Pulmonary artery endothelial cell (primary cell): ENCODE data around the gene SLITRK6. TPM values are rescaled to one million over a fixed set of nuclear protein-coding genes. Genes with fewer than 3 reads are reported as not detected.
"Not testable (repeated sequence)": the region's sequence is repeated elsewhere in the genome, so short reads cannot be mapped to it uniquely, and the experiment has no call there.

Experiments used
- DNase-seq: peaks from one replicate; pipeline ENCODE4 v3.0.0-alpha.2; 2011; ENCODE audit warnings: low read depth, low spot score
- total RNA-seq: library from RNA; depleted of rRNA; stranded (reverse); fragments of >200 nt; gene quantifications from 2 replicates; pipeline ENCODE4 v1.2.3, GENCODE V29; 2014

Gene SLITRK6, protein sequence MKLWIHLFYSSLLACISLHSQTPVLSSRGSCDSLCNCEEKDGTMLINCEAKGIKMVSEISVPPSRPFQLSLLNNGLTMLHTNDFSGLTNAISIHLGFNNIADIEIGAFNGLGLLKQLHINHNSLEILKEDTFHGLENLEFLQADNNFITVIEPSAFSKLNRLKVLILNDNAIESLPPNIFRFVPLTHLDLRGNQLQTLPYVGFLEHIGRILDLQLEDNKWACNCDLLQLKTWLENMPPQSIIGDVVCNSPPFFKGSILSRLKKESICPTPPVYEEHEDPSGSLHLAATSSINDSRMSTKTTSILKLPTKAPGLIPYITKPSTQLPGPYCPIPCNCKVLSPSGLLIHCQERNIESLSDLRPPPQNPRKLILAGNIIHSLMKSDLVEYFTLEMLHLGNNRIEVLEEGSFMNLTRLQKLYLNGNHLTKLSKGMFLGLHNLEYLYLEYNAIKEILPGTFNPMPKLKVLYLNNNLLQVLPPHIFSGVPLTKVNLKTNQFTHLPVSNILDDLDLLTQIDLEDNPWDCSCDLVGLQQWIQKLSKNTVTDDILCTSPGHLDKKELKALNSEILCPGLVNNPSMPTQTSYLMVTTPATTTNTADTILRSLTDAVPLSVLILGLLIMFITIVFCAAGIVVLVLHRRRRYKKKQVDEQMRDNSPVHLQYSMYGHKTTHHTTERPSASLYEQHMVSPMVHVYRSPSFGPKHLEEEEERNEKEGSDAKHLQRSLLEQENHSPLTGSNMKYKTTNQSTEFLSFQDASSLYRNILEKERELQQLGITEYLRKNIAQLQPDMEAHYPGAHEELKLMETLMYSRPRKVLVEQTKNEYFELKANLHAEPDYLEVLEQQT
- total RNA-seq, result not detected in 2 replicates

DNA sequence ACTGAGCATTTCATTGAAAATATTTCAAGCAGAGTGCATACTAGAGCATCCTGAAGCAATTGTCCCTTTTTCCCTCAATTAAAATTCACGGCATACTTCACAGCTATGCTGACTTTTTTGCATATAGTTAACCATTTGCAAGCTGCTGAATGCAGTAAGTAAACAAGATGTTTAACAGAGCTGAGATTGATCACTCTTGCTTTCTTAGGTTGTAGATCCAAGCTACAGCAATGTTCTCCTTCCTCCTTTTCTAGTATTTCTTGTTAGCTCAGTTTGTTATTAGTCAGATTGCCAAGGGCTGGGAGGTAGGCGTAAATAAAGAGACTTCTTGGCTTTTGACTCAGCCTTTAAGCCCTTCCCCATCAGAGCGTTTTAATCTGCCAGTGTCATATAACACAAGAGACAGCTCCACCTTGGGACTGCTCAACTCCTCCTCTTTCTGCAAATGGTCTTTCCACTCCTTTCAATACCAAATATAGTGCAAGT is at the start of gene SLITRK6:
Gene SLITRK6 (minus strand): TSS at position 323 of the 486 bp plus-strand sequence. CDS start 2,911 bp downstream, outside the sequence.
- DNase-seq, result no peak

GRCh38 chr13:85847012-85847411 is 47.8 kb upstream of the SLITRK6 start:
- no peak for DNase-seq

GRCh38 chr13:85841427-85841826 is 42.2 kb upstream of the SLITRK6 start:
- DNase-seq, result no peak

DNA sequence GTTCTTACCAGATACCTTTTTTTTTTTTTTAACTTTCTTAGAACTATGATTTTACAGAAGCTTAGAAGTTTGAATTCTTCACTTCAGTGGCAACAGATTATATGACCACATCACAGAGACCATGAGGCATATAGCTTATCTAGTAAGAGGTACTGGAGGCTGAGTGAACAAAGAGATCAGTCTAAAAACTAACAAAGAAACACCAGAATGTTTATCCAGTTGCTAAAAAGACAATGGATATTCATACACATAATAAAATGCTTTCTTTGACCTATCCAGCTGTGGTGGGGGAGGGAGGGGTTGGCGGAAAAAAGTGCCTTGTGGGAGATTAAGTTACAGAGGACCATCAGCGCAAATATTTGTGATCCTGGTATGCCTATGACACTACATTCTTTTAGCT is 34.7 kb upstream of the SLITRK6 start:
- DNase-seq, result no peak

GRCh38 chr13:85828094-85828684 is 29.0 kb upstream of the SLITRK6 start:
- no peak for DNase-seq

- DNase-seq, result no peak
Measured at GRCh38 chr13:85825454-85825853, 26.2 kb upstream of the SLITRK6 start.

DNA sequence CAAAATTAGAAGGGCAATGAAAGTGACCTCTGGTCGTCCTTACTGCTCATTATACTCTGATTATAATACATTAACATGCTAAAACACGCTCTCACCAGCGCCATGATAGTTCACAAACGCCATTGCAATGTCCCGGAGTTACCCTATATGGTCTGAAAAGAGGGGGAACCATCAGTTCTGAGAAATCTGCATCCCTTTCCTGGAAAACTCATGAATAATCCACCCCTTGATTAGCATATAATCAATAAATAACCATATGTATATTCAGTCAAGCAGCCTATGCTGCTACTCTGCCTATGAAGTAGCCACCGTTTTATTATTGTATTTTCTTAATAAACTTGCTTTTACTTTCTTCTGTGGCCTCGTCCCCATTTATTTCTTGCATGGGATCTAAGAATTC is 24.6 kb upstream of the SLITRK6 start:
- DNase-seq, result no peak

GRCh38 chr13:85819513-85819912 is 20.3 kb upstream of the SLITRK6 start:
- DNase-seq, result no peak

DNA sequence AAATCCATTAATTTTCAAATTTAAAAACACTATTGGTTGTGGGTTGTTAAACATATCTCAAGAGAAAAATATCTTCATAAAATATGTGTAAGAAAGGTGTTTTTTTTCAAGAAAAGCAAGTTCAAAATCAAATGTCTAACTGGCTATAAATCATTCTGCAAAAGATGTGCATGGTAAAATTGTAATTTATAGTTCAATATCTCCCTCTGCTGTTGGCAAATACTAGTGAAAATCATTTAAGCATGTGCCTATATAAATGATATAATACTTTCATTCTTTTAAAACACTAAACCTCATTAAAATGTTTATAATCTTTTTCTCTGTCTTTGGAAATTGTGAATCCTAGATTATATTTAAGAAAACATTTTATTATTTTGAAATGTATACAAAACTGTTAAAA is 17.2 kb upstream of the SLITRK6 start:
- DNase-seq, result no peak

DNA sequence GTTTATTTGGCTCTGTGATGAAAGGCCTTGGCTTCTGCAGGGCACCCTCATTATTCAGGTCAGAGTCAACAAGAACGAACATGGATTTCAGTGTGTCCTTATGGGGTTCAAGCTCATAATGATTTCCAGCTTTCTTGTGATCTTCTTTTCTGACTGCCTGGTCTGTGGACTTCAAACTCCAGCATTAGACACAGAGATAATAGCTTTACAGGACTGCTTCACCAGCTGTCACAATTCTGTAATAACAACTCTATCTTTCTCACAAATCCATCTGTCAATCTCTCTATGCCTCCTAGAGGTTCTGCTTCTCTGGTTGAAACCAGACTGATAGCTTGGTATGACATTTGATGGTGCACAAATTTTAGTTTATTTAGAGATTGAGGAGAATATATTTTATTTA is 13.1 kb upstream of the SLITRK6 start:
- DNase-seq, result no peak

GRCh38 chr13:85808811-85809210 is 9.6 kb upstream of the SLITRK6 start:
- DNase-seq, result no peak

- DNase-seq, result no peak
Measured at GRCh38 chr13:85806553-85807175, 7.4 kb upstream of the SLITRK6 start.

DNA sequence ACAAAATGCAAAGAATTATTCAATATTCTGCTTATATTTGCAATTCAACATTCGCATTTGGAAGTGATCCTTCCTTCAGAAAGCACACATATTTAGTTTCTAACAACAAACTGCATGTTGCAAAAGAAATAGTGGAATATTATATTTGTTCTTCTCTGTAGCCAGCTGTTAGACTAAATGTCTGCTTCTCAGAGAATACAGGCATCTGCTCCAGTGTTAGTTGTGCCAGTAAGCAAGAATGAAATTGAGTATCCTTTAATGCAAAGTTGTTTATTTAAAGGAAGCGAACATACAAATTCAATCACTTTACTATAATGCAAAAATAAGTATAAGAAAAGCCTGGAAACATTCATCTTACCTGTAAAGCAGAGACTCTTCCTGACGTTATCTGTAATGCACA is 663 bp downstream of the SLITRK6 start:
- no peak for DNase-seq

GRCh38 chr13:85797311-85797710 is 1.9 kb downstream of the SLITRK6 start:
- no peak for DNase-seq

GRCh38 chr13:85785205-85785604 is 14.0 kb downstream of the SLITRK6 start:
- DNase-seq, result no peak

DNA sequence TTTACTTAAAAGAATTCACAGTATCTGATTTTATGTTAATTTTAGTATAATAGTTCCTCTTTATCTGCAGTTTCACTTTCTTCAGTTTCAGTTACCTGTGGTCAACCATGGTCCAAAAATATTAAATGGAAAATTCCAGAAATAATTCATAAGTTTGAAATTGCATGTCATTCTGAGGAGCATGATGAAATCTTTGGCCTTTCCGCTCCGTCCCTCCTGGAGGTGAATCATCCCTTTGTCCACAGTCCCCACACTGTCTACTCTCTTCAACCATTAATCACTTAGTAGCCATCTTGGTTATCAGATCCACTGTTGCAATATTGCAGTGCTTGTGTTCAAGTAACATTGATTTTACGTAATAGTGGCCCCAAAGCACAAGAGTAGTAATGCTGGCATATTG is 26.9 kb downstream of the SLITRK6 start:
- DNase-seq, result no peak

- no peak for DNase-seq
Measured at GRCh38 chr13:85771856-85772255, 27.4 kb downstream of the SLITRK6 start.

DNA sequence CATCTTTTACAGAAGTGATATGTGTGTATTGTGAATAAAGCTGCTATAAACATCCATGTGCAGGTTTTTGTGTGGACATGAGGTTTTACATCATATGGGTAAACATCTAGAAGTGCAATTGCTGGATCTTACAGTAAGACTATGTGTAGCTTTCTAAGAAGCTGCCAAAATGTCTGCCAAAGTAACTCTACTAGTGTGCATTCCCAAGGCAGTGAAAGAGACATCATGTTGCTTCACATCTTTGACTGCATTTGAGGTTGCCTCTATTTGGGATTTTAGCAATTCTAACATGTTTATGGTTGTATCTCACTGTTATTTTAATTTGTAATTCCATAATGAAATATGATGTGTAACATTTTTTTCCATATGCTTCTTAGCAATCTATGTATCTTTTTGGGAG is 30.3 kb downstream of the SLITRK6 start:
- DNase-seq, result no peak

DNA sequence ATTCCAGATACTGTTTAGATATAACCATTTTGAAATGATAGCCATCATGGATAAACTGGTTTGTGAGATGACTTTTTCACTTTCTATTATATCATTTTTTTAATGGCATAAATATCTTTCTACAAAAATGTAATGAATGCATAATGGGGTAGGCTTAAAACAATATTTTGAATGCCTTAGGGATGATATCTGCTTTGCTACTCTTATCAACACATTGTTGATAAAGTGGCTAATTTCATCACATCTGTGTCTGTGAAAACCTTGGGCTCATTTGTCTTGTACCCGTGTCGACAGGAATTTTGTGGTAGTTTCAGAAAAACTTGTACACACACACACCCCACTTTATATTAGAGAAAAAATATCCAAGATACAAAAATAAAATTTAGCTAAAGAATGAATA is 44.1 kb downstream of the SLITRK6 start:
- no peak for DNase-seq

GRCh38 chr13:85743201-85743770 is 55.9 kb downstream of the SLITRK6 start:
- not testable (repeated sequence) for DNase-seq
